ENCODE measurements around the gene GSN. TPM values are rescaled to one million over a fixed set of nuclear protein-coding genes. Genes with fewer than 3 reads are reported as not detected.

Gene GSN
- total and polyA plus RNA-seq, 9 of the 15 experiments (the other 6 are each of a cell fraction or from before 2014, with no cell fraction given), result 0.39 to 16.6 (median 8.2) TPM

- TF ChIP-seq ZBTB11 (CRISPR knock-in tag; IDR thresholded peaks at IDR 0.05) (no peak), AFF1 (IDR thresholded peaks at IDR 0.05; ENCODE audit: low read depth in 1 of 2, partially characterized antibody in 2 of 2) (no peak), ZKSCAN3 (CRISPR knock-in tag; IDR thresholded peaks at IDR 0.05) (no peak), KLF6 (CRISPR knock-in tag; IDR thresholded peaks at IDR 0.05; ENCODE audit: borderline replicate concordance) (no peak), YY1 (IDR thresholded peaks at IDR 0.05; ENCODE audit: borderline replicate concordance in 1 of 3, control insufficient read depth in 1 of 3, extremely low read depth in 1 of 3, insufficient read depth in 3 of 3, insufficient read length in 1 of 3, insufficient replicate concordance in 2 of 3, low read depth in 1 of 3, low read length in 2 of 3) (peak in 1 of 3 experiments; percentile 72), KHSRP (IDR thresholded peaks at IDR 0.05) (no peak), RAD21 (CRISPR knock-in tag; conservative IDR thresholded peaks at IDR 0.05 in 1 of 2, IDR thresholded peaks at IDR 0.05 in 1 of 2) (peak; percentile 50 to 67), HDAC3 (IDR thresholded peaks at IDR 0.05; ENCODE audit: borderline replicate concordance, partially characterized antibody) (no peak), ATF1 (CRISPR knock-in tag; IDR thresholded peaks at IDR 0.05) (no peak), ATF1 (tag; IDR thresholded peaks at IDR 0.05) (no peak)
Observed at GRCh38 chr9:121222524-121223171, 45.3 kb upstream of the GSN start (continued).

All from K562 (cell line).